ENCODE measurements around the gene OSBP. TPM values are rescaled to one million over a fixed set of nuclear protein-coding genes. Genes with fewer than 3 reads are reported as not detected.

OSBP gene
- total RNA-seq, 1 donor from 2014 or later, result 16.7 TPM

- Histone ChIP-seq H3K4me1 (no peaks in the 10 kb centered on the region), H3K4me3 (no peak overlapping the region), H3K27ac (no peak overlapping the region), H3K36me3 (peaks cover 69 to 84% of the 10 kb centered on the region in 2 donors), H3K9me3 (no peaks in the 10 kb centered on the region), H3K27me3 (no peaks in the 10 kb centered on the region)
- intact Hi-C loops (cut with DNase I), result no loop called here
- no peak for TF ChIP-seq CTCF (IDR thresholded peaks at IDR 0.05)
- no peak for DNase-seq (ENCODE audit: low spot score in 2 of 2)
These were observed 31.8 kb upstream of the OSBP start for GRCh38 chr11:59647245-59647980.

- Histone ChIP-seq H3K27me3 (no peaks in the 10 kb centered on the region), H3K27ac (no peak overlapping the region), H3K4me1 (no peaks in the 10 kb centered on the region), H3K9me3 (no peaks in the 10 kb centered on the region), H3K36me3 (peaks cover 71 to 86% of the 10 kb centered on the region in 2 donors), H3K4me3 (no peak overlapping the region)
- DNase-seq (ENCODE audit: low spot score in 2 of 2), result no peak
- intact Hi-C loops (cut with DNase I), result no loop called here
- no peak for TF ChIP-seq CTCF (IDR thresholded peaks at IDR 0.05)
These were observed 29.0 kb upstream of the OSBP start for GRCh38 chr11:59644528-59644927.

- no peaks in the 10 kb centered on the region for H3K9me3 ChIP-seq
- no peak for DNase-seq (ENCODE audit: low spot score in 2 of 2)
- no peaks in the 10 kb centered on the region for H3K4me1 ChIP-seq
- no peak overlapping the region for H3K27ac ChIP-seq
- no peaks in the 10 kb centered on the region for H3K27me3 ChIP-seq
- TF ChIP-seq CTCF (IDR thresholded peaks at IDR 0.05), result no peak
- peaks cover 77 to 86% of the 10 kb centered on the region in 2 donors for H3K36me3 ChIP-seq
- no peak overlapping the region for H3K4me3 ChIP-seq
- intact Hi-C loops (cut with DNase I), result no loop called here
These were observed 27.8 kb upstream of the OSBP start for GRCh38 chr11:59643390-59643789.

- Histone ChIP-seq H3K4me1 (no peaks in the 10 kb centered on the region), H3K36me3 (peaks cover 71 to 86% of the 10 kb centered on the region in 2 donors), H3K4me3 (no peak overlapping the region), H3K9me3 (no peaks in the 10 kb centered on the region), H3K27me3 (no peaks in the 10 kb centered on the region), H3K27ac (no peak overlapping the region)
- DNase-seq (ENCODE audit: low spot score in 2 of 2), result no peak
- intact Hi-C loops (cut with DNase I), result no loop called here
- TF ChIP-seq CTCF (IDR thresholded peaks at IDR 0.05), result no peak
These were observed 25.6 kb upstream of the OSBP start for GRCh38 chr11:59641156-59641555.

- Histone ChIP-seq H3K4me1 (no peaks in the 10 kb centered on the region), H3K36me3 (peaks cover 0 to 10% of the 10 kb centered on the region in 2 donors), H3K27ac (no peak overlapping the region), H3K27me3 (no peaks in the 10 kb centered on the region), H3K4me3 (no peak overlapping the region), H3K9me3 (no peaks in the 10 kb centered on the region)
- no peak for TF ChIP-seq CTCF (IDR thresholded peaks at IDR 0.05)
- intact Hi-C loops (cut with DNase I), result no loop called here
- DNase-seq (ENCODE audit: low spot score in 2 of 2), result no peak
These were observed 14.9 kb upstream of the OSBP start for GRCh38 chr11:59630493-59630892.

Data from ascending aorta (tissue), 2 donors.